ENCODE results near the gene HNMT.

HNMT gene

DNA sequence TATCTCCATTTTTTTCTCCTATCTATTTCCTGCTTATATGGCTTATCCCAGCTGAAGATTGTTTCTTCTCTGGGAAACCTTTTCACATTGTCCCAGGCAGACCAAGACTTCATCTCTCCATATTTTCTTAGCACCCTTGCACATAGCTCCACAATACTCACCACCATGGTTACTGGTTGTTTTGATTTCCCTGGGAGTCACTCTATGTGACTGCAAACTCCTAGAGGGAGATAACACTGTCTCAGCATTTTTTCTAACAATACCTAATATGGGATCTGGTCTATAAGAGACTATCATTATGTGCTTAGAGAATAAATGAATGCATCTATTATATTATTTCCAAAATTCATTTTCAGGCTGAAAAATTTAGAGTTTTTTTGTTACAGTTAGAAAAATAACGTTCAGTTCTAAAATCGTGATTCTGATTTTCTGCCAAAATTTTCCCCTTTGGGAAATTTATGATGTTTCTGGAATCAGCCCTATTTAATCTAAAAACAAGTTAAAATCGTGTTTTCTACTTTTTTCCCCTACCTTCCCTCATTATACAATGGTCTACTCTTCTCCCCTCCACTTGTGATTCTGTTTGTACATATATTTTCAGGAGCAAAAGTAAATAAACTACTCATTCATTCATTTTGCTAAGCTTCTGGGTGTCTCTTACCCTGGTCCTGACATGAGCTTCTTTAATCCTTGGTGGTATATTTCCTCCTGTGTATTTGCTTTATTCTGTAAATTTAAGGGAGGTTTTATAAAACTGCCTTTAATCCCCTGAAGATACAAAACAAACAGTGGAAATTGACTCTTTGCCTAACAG lies 95.4 kb downstream of the HNMT start:
- no peak overlapping the region for H3K27ac ChIP-seq
- TF ChIP-seq, protein P1, sequence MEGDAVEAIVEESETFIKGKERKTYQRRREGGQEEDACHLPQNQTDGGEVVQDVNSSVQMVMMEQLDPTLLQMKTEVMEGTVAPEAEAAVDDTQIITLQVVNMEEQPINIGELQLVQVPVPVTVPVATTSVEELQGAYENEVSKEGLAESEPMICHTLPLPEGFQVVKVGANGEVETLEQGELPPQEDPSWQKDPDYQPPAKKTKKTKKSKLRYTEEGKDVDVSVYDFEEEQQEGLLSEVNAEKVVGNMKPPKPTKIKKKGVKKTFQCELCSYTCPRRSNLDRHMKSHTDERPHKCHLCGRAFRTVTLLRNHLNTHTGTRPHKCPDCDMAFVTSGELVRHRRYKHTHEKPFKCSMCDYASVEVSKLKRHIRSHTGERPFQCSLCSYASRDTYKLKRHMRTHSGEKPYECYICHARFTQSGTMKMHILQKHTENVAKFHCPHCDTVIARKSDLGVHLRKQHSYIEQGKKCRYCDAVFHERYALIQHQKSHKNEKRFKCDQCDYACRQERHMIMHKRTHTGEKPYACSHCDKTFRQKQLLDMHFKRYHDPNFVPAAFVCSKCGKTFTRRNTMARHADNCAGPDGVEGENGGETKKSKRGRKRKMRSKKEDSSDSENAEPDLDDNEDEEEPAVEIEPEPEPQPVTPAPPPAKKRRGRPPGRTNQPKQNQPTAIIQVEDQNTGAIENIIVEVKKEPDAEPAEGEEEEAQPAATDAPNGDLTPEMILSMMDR (IDR thresholded peaks at IDR 0.05) = no peak
- TF ChIP-seq ZFX (IDR thresholded peaks at IDR 0.05; ENCODE audit: borderline replicate concordance) = no peak

DNA sequence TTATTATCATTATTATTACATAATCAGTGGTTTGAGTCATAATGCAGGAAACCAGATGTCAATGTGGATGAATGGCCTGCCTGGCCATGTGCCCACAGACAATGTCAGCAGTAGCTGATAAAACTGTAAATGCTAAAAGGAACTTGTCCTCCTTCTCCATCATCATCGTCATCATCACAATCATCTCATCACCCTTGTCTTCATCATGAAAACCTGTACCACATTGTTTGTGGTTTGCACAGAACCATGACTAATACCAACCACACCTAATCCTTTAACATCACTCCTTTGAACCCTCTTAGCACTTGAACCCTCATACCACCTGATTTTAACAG lies 96.0 kb downstream of the HNMT start:
- TF ChIP-seq, protein P1 (IDR thresholded peaks at IDR 0.05) = no peak
- no peak for TF ChIP-seq ZFX (IDR thresholded peaks at IDR 0.05; ENCODE audit: borderline replicate concordance)
- H3K27ac ChIP-seq = no peak overlapping the region

DNA sequence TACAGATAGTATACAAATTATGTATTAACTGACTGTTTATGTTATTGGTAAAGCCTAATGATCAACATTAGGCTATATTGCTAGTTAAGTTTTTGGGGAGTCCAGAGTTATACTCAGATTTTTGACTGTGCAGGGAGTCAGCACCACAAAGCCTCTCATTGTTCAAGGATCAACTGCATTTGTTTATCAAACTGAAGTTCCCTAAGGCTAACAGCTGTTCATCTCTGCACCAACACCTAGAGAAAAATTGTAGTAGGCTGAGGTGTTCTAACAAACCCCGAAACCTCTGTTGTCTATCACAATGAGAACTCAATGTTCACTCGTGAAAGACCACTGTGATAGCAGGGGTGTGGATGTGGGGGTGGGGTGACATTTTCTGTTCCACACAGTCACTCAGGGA lies 97.7 kb downstream of the HNMT start:
- no peak for TF ChIP-seq ZFX (IDR thresholded peaks at IDR 0.05; ENCODE audit: borderline replicate concordance)
- TF ChIP-seq, protein P1 (IDR thresholded peaks at IDR 0.05) = no peak

GRCh38 chr2:138063181-138063580 lies 98.9 kb downstream of the HNMT start:
- no peak overlapping the region for H3K27ac ChIP-seq
- TF ChIP-seq ZFX (IDR thresholded peaks at IDR 0.05; ENCODE audit: borderline replicate concordance) = no peak
- TF ChIP-seq, protein P1 (IDR thresholded peaks at IDR 0.05) = no peak

More for the DNA sequence above, 97.7 kb downstream of the HNMT start:
- no peak overlapping the region for H3K27ac ChIP-seq

Measured in 22Rv1 (cell line).